GM10248 (cell line): Measurements from ENCODE around the gene AKAP6.

Experiments
- CTCF ChIA-PET: fragments of 300-600 bp; sonication (Branson Sonifier 250); formaldehyde crosslinking; extraction: SDS; loops from one replicate; lab custom pipeline; 2021; ENCODE audit warnings: antibody characterized with exemption; lab: Yijun Ruan, JAX
- POLR2A ChIA-PET: fragments of 350-650 bp; sonication (Branson Sonifier 250); formaldehyde crosslinking; extraction: SDS; loops from one replicate; lab custom pipeline; 2020; ENCODE audit warnings: antibody characterized with exemption; lab: Yijun Ruan, JAX
- DNase-seq: peaks from one replicate; pipeline ENCODE4 v3.0.0; 2012; ENCODE audit errors: extremely low spot score
- CTCF ChIP-seq: IDR thresholded peaks from 2 replicates; pipeline ENCODE4 v1.5.1; 2012; ENCODE audit warnings: mild to moderate bottlenecking, low read depth; ENCODE audit errors: extremely low read depth, missing control alignments, control extremely low read depth

AKAP6 gene

GRCh38 chr14:32470161-32470715 is 141.1 kb downstream of the AKAP6 start:
- no peak for TF ChIP-seq CTCF
- POLR2A ChIA-PET: no interaction called here
- CTCF ChIA-PET: interaction anchor here (0.7 to 2.5 kb wide), 12 partner anchors 16 to 544 kb away, joined by 3 to 13 read pairs (median 4); no protein-coding TSS in a partner anchor
- no peak for DNase-seq

- ChIA-PET CTCF (interaction anchor here (0.8 to 2.5 kb wide), 7 partner anchors 20 to 398 kb away, joined by 3 to 13 read pairs (median 5); no protein-coding TSS in a partner anchor), POLR2A (no interaction called here)
- TF ChIP-seq CTCF: no peak
- no peak for DNase-seq
Observed at GRCh38 chr14:32471181-32471580, 142.1 kb downstream of the AKAP6 start.

GRCh38 chr14:32472076-32472475 is 143.0 kb downstream of the AKAP6 start:
- CTCF ChIA-PET: interaction anchor here (0.8 to 1.7 kb wide), 2 partner anchors 220 to 398 kb away, joined by 3 to 4 read pairs; no protein-coding TSS in a partner anchor
- no peak for TF ChIP-seq CTCF
- DNase-seq: no peak
- POLR2A ChIA-PET: no interaction called here

GRCh38 chr14:32472512-32473463 is 143.7 kb downstream of the AKAP6 start:
- POLR2A ChIA-PET: no interaction called here
- CTCF ChIA-PET: interaction anchor here (0.8 to 1.7 kb wide), 3 partner anchors 22 to 399 kb away, joined by 3 to 5 read pairs (median 4); no protein-coding TSS in a partner anchor
- TF ChIP-seq CTCF: no peak
- DNase-seq: no peak

- DNase-seq: no peak
- POLR2A ChIA-PET: no interaction called here
- TF ChIP-seq CTCF: no peak
- CTCF ChIA-PET: interaction anchor here (0.8 to 1.7 kb wide), 3 partner anchors 21 to 400 kb away, joined by 3 to 5 read pairs (median 4); no protein-coding TSS in a partner anchor
Observed at GRCh38 chr14:32473464-32473855, 144.4 kb downstream of the AKAP6 start.

GRCh38 chr14:32474478-32475195 is 145.5 kb downstream of the AKAP6 start:
- CTCF ChIA-PET: interaction anchor here (0.8 to 1.3 kb wide), 3 partner anchors 86 to 401 kb away, joined by 3 to 5 read pairs (median 4); no protein-coding TSS in a partner anchor
- POLR2A ChIA-PET: no interaction called here
- DNase-seq: no peak
- TF ChIP-seq CTCF: no peak
